ENCODE results near the gene CD226.

DNA sequence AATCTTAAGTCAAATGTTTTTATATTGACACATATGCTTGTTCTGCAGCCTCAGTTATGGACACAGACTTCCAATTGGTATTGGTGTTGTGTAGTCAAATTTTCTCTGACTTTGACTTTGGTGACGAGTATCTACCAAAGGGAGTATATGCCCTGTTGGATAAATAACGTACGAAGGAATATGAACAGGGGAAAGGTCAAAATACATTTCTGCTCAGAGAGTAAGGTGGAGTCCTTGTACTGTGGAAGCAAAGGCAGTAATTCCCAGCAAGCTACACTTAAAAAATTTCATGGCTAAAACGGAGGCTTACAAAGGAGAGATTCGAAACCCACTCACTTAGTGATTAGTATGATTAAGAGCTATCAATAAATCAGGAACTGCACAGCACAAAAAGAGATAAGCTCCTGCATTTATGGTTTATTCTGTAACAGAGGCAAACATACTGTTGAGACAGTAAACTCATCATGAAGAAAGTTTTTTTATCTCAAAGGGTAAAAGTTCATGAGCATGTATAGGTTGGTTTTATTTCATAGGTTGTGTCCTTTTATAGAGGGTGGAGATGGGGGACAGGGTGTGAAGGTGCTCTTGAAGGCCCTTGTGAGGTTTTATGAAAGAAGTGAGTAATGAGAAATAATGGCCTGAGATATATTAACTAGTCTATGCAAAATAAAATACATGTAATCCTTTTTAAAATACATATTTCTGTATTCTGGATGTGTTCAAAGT is 142.7 kb downstream of the CD226 start:
- TF ChIP-seq POLR2A (IDR thresholded peaks at IDR 0.05), result no peak
- TF ChIP-seq EP300 (IDR thresholded peaks at IDR 0.05), result no peak

Data from suprapubic skin (tissue), 2 donors.